K562 (cell line): ENCODE measurements around the gene CERS5. TPM values are rescaled to one million over a fixed set of nuclear protein-coding genes. Genes with fewer than 3 reads are reported as not detected.

Experiments used
- ETV1 ChIP-seq: fragments of 450-650 bp; conservative IDR thresholded peaks from 2 replicates; pipeline ENCODE4 v1.6.1; 2016; ENCODE audit warnings: missing genetic modification characterization, control low read depth, low read depth, missing compliant biosample characterization
- KDM2B ChIP-seq: fragments of 250-450 bp; sonication (Bioruptor Pico); IDR thresholded peaks from 2 replicates; pipeline ENCODE4 v1.8.0; 2021; ENCODE audit warnings: mild to moderate bottlenecking, moderate library complexity
- KDM5B ChIP-seq: fragments of 200-600 bp; sonication (generic); IDR thresholded peaks from 2 replicates; pipeline ENCODE4 v1.6.1; 2012; ENCODE audit warnings: low read depth, mild to moderate bottlenecking, moderate library complexity, low read length, control low read depth, inconsistent platforms; ENCODE audit not compliant: insufficient replicate concordance
- L3MBTL2 ChIP-seq: fragments of 450-650 bp; IDR thresholded peaks from 2 replicates; pipeline ENCODE4 v1.6.1; 2016; ENCODE audit warnings: mild to moderate bottlenecking, moderate library complexity
- PRMT5 ChIP-seq: sonication (generic); formaldehyde crosslinking; IDR thresholded peaks from 2 replicates; pipeline ENCODE4 v1.5.0; 2020; ENCODE audit warnings: missing genetic modification reagents
- PYGO2 ChIP-seq: fragments of 450-650 bp; IDR thresholded peaks from 2 replicates; pipeline ENCODE4 v1.6.1; 2016; ENCODE audit warnings: mild to moderate bottlenecking, missing genetic modification characterization, moderate library complexity, missing compliant biosample characterization
- SP1 ChIP-seq: sonication (generic); formaldehyde crosslinking; IDR thresholded peaks from 2 replicates; pipeline ENCODE4 v1.8.1; 2022; ENCODE audit warnings: mild to moderate bottlenecking, missing genetic modification reagents
- ZBTB33 ChIP-seq: sonication (generic); formaldehyde crosslinking; IDR thresholded peaks from 2 replicates; pipeline ENCODE4 v1.8.1; 2023; ENCODE audit warnings: mild to moderate bottlenecking, missing genetic modification reagents
- ZNF592 ChIP-seq: fragments of 450-650 bp; IDR thresholded peaks from 2 replicates; pipeline ENCODE4 v1.6.1; 2017; ENCODE audit warnings: antibody characterized with exemption, mild to moderate bottlenecking
- polyA plus RNA-seq, 8 experiments: library from polyadenylated mRNA; depleted of rRNA in 4 of 8; stranded (reverse) in 5 of 8; unstranded in 3 of 8; fragments of >200 nt; fragmentation: Nextera tagmentation in 2 of 8; fragmentation: Illumina TruSeq in 1 of 8; extraction: Ambion mirVana in 2 of 8; extraction: Trizol in 1 of 8; gene quantifications; 2 replicates each; pipeline versions ENCODE4 v1.2.1 to v1.2.3, GENCODE V29; 2011 to 2014; ENCODE audit warnings: inconsistent platforms in 1 of 8, missing spikeins in 1 of 8
- total RNA-seq, 7 experiments: library from RNA; depleted of rRNA in 6 of 7; stranded (reverse); fragments of >200 nt in 6 of 7; fragmentation: Illumina TruSeq in 2 of 7; extraction: Trizol in 2 of 7; gene quantifications; 2 replicates each; pipeline versions ENCODE4 v1.2.1 to v1.2.3, GENCODE V29; 2011 to 2021; ENCODE audit warnings: low replicate concordance in 1 of 7
- TF ChIP-seq, protein P1 (sequence below): fragments of 150-350 bp; IDR thresholded peaks from 2 replicates; pipeline ENCODE4 v1.6.1; 2014; ENCODE audit warnings: low read depth, mild to moderate bottlenecking, low read length, borderline replicate concordance

CERS5 gene
- total and polyA plus RNA-seq, 9 of the 15 experiments (the other 6 are each of a cell fraction or from before 2014, with no cell fraction given), result 6.1 to 47.5 (median 17.8) TPM

DNA sequence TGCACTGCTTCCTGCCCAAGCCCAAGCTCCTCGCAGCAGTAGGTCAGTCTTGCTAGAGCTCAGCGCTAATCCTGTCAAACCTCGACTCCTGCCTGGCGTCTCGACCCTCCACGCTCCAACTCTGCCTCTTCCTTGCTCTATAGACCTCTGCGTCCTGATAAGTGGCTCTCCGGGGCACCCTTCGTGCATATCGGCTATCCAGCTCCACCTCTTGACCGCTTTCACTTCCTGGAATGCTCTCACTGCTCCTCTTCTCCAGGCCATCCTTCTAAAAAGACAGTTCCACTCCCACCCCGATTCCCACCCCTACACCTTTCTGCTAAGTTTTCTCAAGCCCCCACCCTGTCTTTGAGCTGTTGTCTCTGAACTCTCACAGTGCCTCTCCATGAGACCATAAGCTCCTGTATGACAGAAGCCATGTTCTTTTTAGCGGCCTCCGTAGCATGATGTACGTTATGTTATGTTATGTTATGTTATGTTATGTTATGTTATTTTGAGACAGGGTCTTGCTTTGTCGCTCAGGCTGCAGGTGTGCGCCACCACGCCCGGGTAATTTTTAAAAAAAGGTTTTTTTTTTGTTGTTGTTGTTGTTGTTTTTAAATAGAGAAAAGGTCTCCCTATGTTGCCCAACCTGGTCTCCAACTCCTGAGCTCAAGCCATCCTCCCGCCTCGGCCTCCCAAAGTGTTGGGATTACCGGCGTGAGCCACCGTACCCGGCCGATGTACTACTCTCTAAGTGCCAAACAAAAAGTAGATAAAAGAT lies 54.5 kb downstream of the CERS5 start (continued):
- TF ChIP-seq ETV1 (tag) (no peak), ZNF592 (no peak), PYGO2 (tag) (no peak), KDM5B (peak; percentile 46), ZBTB33 (CRISPR knock-in tag) (no peak), L3MBTL2 (no peak), KDM2B (CRISPR knock-in tag) (no peak), SP1 (CRISPR knock-in tag) (no peak), PRMT5 (CRISPR knock-in tag) (no peak)
- TF ChIP-seq, protein P1, sequence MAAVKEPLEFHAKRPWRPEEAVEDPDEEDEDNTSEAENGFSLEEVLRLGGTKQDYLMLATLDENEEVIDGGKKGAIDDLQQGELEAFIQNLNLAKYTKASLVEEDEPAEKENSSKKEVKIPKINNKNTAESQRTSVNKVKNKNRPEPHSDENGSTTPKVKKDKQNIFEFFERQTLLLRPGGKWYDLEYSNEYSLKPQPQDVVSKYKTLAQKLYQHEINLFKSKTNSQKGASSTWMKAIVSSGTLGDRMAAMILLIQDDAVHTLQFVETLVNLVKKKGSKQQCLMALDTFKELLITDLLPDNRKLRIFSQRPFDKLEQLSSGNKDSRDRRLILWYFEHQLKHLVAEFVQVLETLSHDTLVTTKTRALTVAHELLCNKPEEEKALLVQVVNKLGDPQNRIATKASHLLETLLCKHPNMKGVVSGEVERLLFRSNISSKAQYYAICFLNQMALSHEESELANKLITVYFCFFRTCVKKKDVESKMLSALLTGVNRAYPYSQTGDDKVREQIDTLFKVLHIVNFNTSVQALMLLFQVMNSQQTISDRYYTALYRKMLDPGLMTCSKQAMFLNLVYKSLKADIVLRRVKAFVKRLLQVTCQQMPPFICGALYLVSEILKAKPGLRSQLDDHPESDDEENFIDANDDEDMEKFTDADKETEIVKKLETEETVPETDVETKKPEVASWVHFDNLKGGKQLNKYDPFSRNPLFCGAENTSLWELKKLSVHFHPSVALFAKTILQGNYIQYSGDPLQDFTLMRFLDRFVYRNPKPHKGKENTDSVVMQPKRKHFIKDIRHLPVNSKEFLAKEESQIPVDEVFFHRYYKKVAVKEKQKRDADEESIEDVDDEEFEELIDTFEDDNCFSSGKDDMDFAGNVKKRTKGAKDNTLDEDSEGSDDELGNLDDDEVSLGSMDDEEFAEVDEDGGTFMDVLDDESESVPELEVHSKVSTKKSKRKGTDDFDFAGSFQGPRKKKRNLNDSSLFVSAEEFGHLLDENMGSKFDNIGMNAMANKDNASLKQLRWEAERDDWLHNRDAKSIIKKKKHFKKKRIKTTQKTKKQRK, result no peak
- TF ChIP-seq, all 486 proteins: peak for 27
